Medulla oblongata (tissue), 1 donor: Measurements from ENCODE around the gene CEP152.
"Not testable (repeated sequence)": the region's sequence is repeated elsewhere in the genome, so short reads cannot be mapped to it uniquely, and the experiment has no call there.

Experiments used
- DNase-seq: peaks from one replicate; pipeline ENCODE4 v3.0.0-alpha.2; 2015; ENCODE audit errors: extremely low spot score

Gene CEP152, protein sequence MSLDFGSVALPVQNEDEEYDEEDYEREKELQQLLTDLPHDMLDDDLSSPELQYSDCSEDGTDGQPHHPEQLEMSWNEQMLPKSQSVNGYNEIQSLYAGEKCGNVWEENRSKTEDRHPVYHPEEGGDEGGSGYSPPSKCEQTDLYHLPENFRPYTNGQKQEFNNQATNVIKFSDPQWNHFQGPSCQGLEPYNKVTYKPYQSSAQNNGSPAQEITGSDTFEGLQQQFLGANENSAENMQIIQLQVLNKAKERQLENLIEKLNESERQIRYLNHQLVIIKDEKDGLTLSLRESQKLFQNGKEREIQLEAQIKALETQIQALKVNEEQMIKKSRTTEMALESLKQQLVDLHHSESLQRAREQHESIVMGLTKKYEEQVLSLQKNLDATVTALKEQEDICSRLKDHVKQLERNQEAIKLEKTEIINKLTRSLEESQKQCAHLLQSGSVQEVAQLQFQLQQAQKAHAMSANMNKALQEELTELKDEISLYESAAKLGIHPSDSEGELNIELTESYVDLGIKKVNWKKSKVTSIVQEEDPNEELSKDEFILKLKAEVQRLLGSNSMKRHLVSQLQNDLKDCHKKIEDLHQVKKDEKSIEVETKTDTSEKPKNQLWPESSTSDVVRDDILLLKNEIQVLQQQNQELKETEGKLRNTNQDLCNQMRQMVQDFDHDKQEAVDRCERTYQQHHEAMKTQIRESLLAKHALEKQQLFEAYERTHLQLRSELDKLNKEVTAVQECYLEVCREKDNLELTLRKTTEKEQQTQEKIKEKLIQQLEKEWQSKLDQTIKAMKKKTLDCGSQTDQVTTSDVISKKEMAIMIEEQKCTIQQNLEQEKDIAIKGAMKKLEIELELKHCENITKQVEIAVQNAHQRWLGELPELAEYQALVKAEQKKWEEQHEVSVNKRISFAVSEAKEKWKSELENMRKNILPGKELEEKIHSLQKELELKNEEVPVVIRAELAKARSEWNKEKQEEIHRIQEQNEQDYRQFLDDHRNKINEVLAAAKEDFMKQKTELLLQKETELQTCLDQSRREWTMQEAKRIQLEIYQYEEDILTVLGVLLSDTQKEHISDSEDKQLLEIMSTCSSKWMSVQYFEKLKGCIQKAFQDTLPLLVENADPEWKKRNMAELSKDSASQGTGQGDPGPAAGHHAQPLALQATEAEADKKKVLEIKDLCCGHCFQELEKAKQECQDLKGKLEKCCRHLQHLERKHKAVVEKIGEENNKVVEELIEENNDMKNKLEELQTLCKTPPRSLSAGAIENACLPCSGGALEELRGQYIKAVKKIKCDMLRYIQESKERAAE (N-terminal part only)

DNA sequence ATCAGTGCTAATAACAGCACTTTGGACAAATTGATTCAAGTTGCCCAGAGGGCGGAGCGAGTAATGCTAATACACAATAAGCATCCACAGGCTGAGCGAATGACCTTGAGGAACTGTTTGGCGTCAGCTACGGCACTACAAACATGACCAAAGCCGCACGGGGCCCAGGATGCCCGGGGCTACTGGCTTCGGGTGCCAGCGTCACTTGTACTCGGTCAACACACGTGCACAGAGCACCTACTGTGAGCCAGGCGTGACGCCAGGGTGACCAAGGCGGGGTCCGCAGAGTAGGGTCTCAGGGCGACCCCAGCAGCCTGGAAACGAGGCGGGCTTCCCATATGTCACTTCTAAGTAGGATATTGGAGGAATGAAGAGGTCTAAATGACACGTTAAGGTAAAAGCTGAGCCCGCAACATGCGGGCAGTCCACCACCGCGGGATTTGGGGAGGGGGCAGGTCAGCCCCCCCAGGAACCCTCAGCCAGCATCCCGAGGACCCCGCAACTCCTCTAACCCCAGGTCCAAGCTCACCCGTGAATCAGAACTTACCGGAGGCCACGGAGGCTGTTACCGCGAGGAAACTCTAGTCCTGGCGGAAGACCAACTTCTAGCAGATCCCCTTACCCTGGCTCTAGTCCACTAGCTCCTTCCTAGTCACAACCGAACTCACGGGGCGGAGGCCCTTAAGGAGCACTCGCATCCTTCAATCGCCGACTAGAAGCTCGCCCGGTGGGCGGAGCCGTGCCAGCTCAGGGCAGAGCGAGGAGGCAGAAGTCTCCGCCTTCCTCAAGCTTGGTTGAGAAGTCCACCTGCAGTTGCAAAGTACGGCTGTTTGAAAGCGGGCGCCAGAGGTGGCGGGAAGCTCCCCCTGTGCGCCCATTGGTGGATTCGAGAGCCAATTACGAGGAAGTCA lies at the start of gene CEP152:
TSS of gene CEP152 (minus strand) at position 656 of the 911 bp plus-strand sequence. CDS start 5,420 bp downstream, outside the sequence.
- DNase-seq: peak; percentile 98

DNA sequence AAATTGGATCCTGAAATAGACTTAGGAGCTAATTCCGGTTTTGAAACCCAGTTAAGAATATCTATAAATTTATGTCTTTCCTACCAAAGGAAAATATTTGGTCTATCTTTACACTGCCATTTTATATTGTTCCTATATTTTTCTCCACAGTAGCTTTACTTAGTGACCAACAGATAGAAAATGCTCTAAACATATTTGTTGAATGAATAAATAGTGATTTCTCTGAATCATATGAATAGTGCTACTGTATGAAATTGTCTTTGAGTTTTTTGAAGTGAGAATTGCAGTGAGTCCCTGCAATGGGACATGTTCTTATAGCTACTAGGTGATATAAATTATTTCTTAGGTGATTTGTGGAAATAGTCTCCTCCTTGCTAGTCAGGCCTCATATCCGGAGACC lies 48.6 kb upstream of the CEP152 start:
- DNase-seq: no peak

DNA sequence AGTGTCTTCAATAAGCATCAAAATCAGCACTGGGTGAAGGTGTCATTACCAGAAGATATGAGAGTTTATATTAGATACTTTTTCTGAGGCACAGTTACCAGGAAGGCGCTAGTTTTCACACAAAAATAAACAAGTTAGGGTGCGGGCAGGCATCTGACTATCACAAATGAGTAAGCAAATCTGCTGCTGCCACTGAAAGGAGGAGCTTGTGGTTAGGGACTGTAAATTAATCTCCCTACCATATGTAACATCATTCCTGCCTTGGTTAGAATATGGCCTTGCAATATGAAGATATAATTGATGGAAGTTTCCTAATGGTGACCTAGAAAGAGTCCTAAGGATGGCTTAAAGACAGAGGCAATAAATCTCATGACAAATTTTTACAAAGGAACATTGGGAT lies 47.5 kb upstream of the CEP152 start:
- no peak for DNase-seq

DNA sequence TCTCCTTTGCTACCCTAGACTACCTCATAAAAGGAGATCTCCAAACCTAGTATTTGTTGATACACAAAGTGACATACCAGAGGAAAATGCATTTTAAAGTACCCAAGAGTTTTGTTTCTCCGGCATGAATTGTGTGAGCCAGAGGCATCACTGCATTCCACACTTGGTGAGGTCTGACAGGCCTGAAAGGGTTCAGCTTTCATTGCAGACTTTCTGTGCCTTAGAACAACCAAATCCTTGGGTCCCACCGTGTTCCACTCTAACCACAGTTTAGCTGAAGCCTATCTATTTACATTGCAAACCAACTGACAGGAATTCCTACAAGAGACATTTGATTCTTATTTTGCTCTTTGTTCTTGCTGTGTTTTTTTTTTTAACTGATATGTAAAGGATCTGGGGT lies 46.1 kb upstream of the CEP152 start:
- no peak for DNase-seq

DNA sequence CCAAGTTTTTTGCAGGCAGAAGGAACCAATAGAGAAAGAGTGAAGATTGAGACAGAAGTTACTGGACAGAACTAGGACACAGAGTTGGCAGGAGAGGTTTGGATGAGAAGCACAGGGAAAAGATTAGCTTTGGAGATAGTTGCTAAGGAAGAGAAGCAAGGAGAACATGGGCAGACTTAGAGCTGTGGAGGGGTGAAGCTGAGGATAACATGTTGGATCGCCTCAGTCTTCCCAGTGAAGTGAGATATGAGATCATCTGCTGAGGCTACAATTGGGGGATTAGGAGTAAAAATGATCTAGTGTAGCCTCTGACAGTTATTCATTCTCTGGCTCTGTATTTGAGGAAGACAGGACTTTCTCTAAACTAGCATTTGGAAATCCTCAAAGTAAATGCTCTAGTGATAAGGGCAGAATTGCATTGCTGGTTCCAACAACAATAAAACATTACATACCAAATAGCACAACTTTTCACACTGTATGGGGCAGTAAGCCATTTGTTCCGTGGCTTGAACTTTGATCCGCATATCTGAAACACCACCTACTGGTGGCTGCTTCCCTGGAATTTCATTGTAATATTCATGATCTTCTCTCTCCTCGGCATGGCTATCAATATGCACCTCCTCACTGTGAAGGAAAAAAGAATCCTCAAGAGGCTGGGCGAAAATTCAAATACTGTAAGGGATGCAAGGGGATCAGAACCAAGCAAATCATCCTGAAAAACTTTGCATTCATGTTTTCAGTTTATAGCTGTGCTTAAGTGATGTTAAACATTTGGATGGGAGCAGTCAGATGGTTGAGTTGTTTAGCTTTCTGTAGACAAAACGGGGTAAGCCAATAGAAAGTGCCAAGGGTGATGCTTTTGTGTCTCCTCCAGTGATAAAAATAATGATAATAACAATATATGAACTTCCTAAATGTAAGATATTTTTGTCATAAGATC lies 44.9 kb upstream of the CEP152 start:
- peak; percentile 23 for DNase-seq

DNA sequence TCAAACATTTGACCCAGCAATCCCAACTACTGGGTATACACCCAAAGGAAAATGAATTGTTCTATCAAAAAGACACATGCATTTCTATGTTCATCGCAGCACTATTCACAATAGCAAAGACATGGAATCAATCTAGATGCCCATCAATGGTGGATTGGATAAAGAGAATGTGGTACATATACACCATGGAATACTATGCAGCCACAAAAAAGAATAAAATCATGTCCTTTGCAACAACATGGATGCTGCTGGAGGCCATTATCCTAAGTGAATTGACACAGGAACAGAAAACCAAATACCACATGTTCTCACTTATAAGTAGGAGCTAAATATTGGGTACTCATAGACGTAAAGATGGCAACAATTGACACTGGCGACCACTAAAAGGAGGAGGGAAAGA lies 43.6 kb upstream of the CEP152 start:
- not testable (repeated sequence) for DNase-seq

DNA sequence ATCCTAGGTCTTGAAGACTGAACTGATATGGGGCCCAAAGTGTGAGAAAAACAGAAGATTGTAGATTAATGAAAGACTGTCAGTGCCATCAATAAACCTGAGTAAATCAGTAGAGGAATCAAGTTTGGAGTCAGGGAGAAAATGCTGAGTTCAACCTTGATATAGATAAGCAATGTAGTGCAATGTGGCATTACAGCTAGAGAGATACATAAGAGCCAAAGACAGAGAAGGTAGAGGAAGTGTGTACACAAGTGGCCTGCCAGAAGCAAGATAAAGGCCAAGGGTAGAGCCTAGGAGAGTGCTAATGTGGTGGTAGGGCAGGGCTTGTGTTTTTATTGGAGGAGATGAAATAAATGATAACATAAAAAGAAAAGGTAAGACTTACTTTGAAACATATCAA lies 41.1 kb upstream of the CEP152 start:
- no peak for DNase-seq

DNA sequence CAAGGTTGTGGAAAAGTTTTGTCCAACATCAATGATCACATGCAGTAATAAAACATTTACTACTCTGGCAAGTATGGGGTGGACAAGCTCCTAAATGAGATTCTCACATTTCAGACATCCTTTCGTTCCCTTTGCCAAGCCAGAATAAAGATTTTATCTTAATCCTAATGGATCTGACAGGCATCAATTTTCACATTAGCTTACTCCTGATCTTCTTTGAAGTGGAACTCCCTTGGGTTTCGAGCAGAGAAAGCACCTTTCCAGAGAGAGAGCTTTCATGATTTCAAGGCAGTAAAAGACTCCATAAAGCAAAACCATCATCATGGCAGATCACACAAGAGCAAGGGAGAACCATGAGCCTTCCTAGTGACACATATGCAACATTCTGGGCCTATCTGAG lies 39.8 kb upstream of the CEP152 start:
- no peak for DNase-seq

DNA sequence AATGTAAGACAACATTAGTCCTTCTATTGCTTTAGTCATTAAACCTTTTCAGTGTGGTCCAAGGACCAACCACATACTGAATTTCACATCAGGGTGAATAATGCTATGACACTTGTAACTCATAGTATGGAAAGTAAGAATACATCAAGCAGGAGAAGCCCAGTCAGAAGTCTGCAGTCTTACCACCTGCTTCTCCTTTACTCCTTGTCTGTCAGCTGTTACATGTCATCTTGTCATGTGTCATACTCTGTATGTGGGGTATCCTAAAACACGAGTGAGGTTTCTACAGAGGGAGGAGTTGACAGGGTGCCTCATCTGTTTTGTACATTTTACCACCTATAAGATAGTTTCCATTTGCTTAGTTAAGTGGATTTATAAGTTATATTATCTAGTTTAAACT lies 34.3 kb upstream of the CEP152 start:
- DNase-seq: no peak

DNA sequence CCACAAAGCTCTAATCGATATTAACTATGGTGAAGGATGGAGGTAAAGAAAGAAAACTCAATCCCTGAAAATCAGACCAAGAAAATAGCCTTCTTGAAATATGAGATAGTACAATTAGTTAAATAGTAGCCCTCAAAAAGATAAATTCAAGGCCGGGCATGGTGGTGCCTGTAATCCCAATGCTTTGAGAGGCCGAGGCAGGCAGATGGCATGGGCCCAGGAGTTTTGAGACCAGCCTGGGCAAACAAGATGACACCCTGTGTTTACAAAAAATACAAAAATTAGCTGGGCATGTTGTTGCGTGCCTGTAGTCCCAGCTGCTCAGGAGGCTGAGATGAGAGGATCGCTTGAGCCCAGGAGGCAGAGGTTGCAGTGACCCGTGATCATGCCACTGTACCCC lies 31.6 kb upstream of the CEP152 start:
- no peak for DNase-seq

DNA sequence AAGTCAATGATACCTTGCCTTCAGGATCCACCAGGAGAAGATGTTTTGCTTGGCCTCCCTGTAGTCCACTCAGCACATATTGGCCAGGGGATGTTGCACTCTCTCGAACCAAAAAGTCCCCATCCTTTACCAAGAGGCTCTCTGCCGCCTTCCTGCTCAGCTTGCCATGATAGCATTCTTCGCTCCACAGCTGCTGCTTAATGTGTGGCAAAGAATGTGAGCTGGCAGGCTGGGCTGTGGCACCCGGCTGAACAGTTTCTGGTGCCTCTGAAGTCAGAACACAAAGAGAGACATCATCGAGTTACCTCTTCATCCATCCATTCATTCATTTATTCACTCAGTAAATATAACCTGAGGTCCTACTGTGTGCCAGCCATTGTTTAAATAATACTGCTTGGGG lies 23.9 kb upstream of the CEP152 start:
- DNase-seq: no peak

DNA sequence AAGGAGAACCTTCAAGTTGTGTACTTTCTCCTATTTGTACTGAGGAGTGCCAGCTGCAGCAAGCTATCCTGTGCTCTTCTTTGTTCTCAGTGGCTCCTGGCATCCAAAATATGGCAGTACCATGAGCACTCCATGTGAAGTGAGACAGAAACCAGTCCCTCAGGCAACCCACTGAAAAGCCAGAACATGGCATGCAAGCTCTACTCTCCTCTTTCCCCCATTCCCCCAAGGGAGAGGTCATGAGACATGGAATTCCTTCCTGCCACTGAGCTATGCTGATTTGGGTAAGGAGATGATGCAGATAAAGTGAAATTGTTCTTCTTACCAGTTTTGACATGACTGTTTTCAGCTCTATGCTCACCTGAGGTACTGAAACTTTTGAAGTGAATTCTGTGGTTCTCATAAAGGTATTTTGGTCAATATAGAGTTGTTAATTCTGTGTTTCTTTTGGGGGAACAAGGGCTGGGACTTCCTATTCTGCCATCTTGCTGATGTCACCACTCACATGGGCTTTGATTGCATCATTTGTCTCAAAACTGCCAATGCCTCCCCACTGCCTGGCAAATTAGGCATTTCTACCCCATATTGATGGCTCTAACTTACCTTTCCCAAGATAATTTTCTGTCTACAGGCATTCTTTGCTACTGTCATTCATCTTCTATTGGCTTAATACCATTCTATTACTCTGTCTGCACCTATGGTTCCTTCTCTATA lies 22.8 kb upstream of the CEP152 start:
- no peak for DNase-seq

DNA sequence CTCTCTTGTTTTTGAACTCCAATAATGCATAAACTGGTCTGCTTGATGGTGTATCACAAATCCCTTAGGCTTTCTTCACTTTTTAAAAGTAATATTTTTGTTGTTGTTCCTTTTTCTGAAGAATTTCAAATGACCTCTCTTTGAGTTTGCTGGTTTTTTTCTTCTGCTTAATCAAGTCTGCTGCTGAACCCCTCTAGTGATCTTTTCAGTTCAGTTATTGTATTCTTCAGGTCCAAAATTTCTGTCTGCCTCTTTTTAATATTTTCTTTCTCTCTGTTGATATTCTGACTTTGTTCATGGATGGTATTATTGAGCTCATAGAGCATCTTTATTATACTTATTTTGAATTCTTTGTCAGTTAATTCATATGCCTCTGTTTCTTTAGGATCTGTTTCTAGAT lies 21.8 kb upstream of the CEP152 start:
- DNase-seq: no peak

DNA sequence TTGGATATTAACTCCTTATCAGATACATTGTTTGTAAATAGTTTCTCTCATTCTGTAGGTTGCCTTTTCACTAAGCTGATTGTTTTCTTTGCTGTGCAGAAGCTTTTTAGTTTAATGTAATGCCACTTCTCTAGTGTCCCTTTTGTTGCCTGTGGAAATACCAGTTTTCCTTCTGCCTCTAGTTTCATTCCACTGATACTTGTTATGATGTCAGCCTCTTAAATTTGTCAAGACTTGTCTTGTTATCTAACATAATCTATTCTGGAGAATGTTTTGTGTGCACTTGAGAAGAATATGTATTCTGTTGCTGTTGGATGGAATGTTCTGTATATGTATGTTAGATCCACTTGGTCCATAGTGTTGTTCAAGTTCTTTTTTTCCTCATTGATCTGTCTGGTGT lies 18.0 kb upstream of the CEP152 start:
- no peak for DNase-seq

DNA sequence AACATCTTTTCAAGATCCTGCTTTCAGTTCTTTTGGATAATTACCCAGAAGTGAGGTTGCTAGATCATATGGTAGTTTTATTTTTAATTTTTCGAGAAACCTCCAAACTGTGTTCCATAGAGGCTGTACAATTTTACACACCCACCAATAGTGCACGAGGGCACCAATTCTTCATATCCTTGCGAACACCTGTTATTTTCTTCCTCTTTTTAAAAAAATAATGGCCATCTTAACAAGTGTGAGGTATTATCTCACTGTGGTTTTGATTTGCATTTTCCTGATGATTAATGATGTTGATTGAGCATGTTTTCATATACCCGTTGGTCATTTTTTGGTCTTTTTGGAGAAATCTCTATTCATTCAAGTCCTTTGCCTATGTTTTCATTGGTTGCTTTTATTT lies 17.6 kb upstream of the CEP152 start:
- no peak for DNase-seq

DNA sequence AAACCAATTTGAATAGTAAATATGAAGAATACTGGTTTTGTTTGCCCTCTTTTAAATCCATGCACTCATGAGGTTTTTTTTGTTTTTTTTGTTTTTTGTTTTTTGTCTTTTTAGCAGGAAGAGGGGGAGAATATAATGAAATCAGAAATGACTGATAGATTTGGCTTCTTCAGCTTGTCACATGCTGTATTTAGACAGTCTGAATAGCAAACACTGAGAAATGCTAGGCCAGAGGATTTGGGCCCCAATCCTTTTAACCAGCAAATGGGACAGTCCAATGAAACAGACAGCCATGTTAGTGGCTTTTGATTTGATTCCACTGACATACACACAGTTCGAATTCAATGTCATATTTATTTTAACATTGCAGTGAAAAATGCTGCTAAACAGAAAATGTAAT lies 14.2 kb upstream of the CEP152 start:
- DNase-seq: no peak

DNA sequence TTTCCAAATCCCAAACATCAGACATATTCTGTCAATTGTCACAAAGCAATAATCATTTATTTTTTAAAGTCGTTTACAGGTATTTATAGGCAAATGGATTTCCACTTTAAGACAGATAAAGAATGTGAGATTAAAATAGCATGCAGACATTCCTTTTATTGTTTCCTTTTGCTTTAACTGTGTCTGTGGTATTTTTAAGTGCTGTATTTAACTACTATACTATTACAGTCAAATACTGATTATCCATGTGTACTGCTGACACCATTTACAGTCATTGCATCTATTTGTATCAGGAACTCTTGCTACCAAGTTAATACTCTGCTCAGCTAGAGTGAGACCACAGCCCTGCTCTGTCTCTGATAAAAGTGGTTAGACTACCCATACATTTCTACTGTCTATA lies 12.8 kb upstream of the CEP152 start:
- no peak for DNase-seq

DNA sequence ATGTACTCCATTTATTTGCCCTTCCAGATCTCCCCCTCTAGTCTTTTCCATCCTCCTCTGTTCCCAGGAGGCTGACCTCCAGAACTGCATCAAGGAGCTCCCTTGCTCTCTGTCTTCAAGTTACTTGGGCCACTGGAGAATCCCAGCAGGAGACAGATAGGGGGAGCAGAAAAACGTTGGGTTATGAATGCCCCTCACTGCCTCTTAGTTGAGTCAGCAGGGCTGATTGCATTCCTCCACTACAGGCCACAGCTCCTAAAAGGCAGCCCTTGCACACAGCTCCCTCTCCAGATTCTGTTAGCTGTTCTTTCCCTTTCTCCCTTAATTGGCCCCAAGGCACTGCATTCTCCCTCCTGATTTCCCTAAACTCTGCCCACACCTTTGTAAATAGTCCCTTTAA lies 12.4 kb upstream of the CEP152 start:
- DNase-seq: no peak

DNA sequence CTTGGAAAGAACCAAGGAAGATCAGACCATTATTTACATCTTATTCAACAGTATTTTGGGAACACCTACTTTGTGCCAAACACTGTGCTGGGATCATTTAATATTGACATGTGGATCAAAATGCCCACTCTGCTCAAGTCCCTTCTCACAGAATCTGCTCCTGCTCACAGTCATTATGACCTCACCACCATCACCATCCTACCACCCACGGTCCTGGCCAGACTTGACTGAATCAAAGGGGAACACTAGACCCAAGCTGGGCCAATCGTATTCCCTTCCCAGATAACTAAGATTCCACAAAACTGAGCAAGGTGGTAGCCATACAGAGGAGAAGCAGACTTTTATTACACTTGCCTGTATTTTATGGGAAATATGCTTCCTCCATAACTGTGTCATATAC lies 3.4 kb upstream of the CEP152 start:
- DNase-seq: no peak
